H9 (cell line): Measurements from ENCODE around the gene KHSRP. TPM values are rescaled to one million over a fixed set of nuclear protein-coding genes. Genes with fewer than 3 reads are reported as not detected.

ENCODE experiments used
- DNase-seq: peaks from one replicate; pipeline ENCODE4 v3.0.0-alpha.2; 2017
- H2AFZ ChIP-seq: one replicate; pipeline ENCODE4 v1.6.1; 2013; ENCODE audit warnings: mild to moderate bottlenecking, low read length, control low read depth, moderate library complexity
- H2AK5ac ChIP-seq: 2 replicates; pipeline ENCODE4 v1.6.1; 2013; ENCODE audit warnings: low read length, control low read depth, mixed read lengths; ENCODE audit not compliant: insufficient read length
- H2BK120ac ChIP-seq: one replicate; pipeline ENCODE4 v1.6.1; 2013; ENCODE audit warnings: low read depth, mild to moderate bottlenecking, low read length, control low read depth, inconsistent platforms; ENCODE audit not compliant: poor library complexity, severe bottlenecking
- H2BK12ac ChIP-seq: 2 replicates; pipeline ENCODE4 v1.6.1; 2013; ENCODE audit warnings: low read length, control low read depth, mixed read lengths, low read depth; ENCODE audit not compliant: insufficient read length
- H2BK15ac ChIP-seq: 2 replicates; pipeline ENCODE4 v1.6.1; 2013; ENCODE audit warnings: low read depth, low read length, control low read depth
- H2BK20ac ChIP-seq: one replicate; pipeline ENCODE4 v1.6.1; 2013; ENCODE audit warnings: low read depth, mild to moderate bottlenecking, low read length, control low read depth, inconsistent platforms; ENCODE audit not compliant: poor library complexity, severe bottlenecking
- H2BK5ac ChIP-seq: 2 replicates; pipeline ENCODE4 v1.6.1; 2013; ENCODE audit warnings: low read length, control low read depth, mixed read lengths; ENCODE audit not compliant: insufficient read length
- H3K14ac ChIP-seq: 2 replicates; pipeline ENCODE4 v1.6.1; 2013; ENCODE audit warnings: low read length, control low read depth; ENCODE audit not compliant: insufficient read depth
- H3K18ac ChIP-seq: 2 replicates; pipeline ENCODE4 v1.6.1; 2013; ENCODE audit warnings: low read depth, mild to moderate bottlenecking, mixed read lengths, low read length, control low read depth; ENCODE audit not compliant: insufficient read length
- H3K23ac ChIP-seq: 2 replicates; pipeline ENCODE4 v1.6.1; 2013; ENCODE audit warnings: low read length, control low read depth, mixed read lengths, low read depth; ENCODE audit not compliant: insufficient read length
- H3K23me2 ChIP-seq: 2 replicates; pipeline ENCODE4 v1.6.1; 2013; ENCODE audit warnings: low read depth, mild to moderate bottlenecking, mixed read lengths, low read length, control low read depth; ENCODE audit not compliant: insufficient read length, poor library complexity, severe bottlenecking
- H3K27ac ChIP-seq: 2 replicates; pipeline ENCODE4 v1.5.1; 2013; ENCODE audit warnings: low read length, control low read depth, mixed read lengths, low read depth; ENCODE audit not compliant: insufficient read length
- H3K27me3 ChIP-seq: 2 replicates; pipeline ENCODE4 v1.6.1; 2013; ENCODE audit warnings: low read length, control low read depth, inconsistent platforms; ENCODE audit not compliant: insufficient read depth
- H3K4ac ChIP-seq: 2 replicates; pipeline ENCODE4 v1.6.1; 2013; ENCODE audit warnings: low read depth, mild to moderate bottlenecking, control low read depth, inconsistent platforms, low read length, moderate library complexity
- H3K4me1 ChIP-seq: 2 replicates; pipeline ENCODE4 v1.6.1; 2013; ENCODE audit warnings: low read length, control low read depth, inconsistent platforms; ENCODE audit not compliant: insufficient read depth
- H3K4me2 ChIP-seq: 2 replicates; pipeline ENCODE4 v1.6.1; 2013; ENCODE audit warnings: low read length, control low read depth, mixed read lengths; ENCODE audit not compliant: insufficient read length, insufficient read depth
- H3K56ac ChIP-seq: 2 replicates; pipeline ENCODE4 v1.6.1; 2013; ENCODE audit warnings: low read depth, mild to moderate bottlenecking, mixed read lengths, low read length, control low read depth; ENCODE audit not compliant: insufficient read length
- H3K79me1 ChIP-seq: 2 replicates; pipeline ENCODE4 v1.6.1; 2013; ENCODE audit warnings: low read depth, mild to moderate bottlenecking, moderate library complexity, low read length, control low read depth, inconsistent platforms; ENCODE audit not compliant: insufficient read depth, poor library complexity, severe bottlenecking
- H3K79me2 ChIP-seq: 2 replicates; pipeline ENCODE4 v1.6.1; 2013; ENCODE audit warnings: low read length, control low read depth, inconsistent platforms; ENCODE audit not compliant: insufficient read depth
- H3K9ac ChIP-seq: 2 replicates; pipeline ENCODE4 v1.6.1; 2013; ENCODE audit warnings: low read length, control low read depth, mixed read lengths; ENCODE audit not compliant: insufficient read length; ENCODE audit errors: extremely low read depth
- H3K9me3 ChIP-seq: one replicate; pipeline ENCODE4 v1.6.1; 2013; ENCODE audit warnings: low read depth, low read length, inconsistent platforms; ENCODE audit not compliant: control insufficient read depth
- H3T11ph ChIP-seq: one replicate; pipeline ENCODE4 v1.6.1; 2013; ENCODE audit warnings: mild to moderate bottlenecking, low read length, control low read depth, inconsistent platforms
- H4K20me1 ChIP-seq: one replicate; pipeline ENCODE4 v1.6.1; 2013; ENCODE audit not compliant: control insufficient read depth, insufficient read length, insufficient read depth
- H4K5ac ChIP-seq: 2 replicates; pipeline ENCODE4 v1.6.1; 2013; ENCODE audit warnings: low read depth, mild to moderate bottlenecking, mixed read lengths, low read length, control low read depth; ENCODE audit not compliant: insufficient read length
- H4K8ac ChIP-seq: replicated peaks from 2 replicates; pipeline ENCODE4 v1.6.1; 2013; ENCODE audit warnings: low read length, control low read depth, mixed read lengths, low read depth; ENCODE audit not compliant: insufficient read length
- H4K91ac ChIP-seq: 2 replicates; pipeline ENCODE4 v1.6.1; 2013; ENCODE audit warnings: low read depth, mild to moderate bottlenecking, moderate library complexity, mixed read lengths, low read length, control low read depth; ENCODE audit not compliant: insufficient read length
- H3K27ac Mint-ChIP-seq, 3 experiments: 2 replicates in 2 of 3; 3 replicates in 1 of 3; pipeline ENCODE4 v1.8.0; 2020 to 2021; ENCODE audit warnings: mixed read lengths in 3 of 3, mild to moderate bottlenecking in 1 of 3, moderate library complexity in 1 of 3
- H3K27me3 Mint-ChIP-seq: 2 replicates; pipeline ENCODE4 v1.8.0; 2021; ENCODE audit warnings: low read depth, mild to moderate bottlenecking, moderate library complexity, mixed read lengths
- H3K36me3 Mint-ChIP-seq, 3 experiments: 2 replicates in 2 of 3; 3 replicates in 1 of 3; pipeline ENCODE4 v1.8.0; 2020 to 2021; ENCODE audit warnings: low read depth in 3 of 3, mixed read lengths in 3 of 3; ENCODE audit not compliant: insufficient read depth in 1 of 3
- H3K4me1 Mint-ChIP-seq, 2 experiments: 2 replicates each; pipeline ENCODE4 v1.8.0; 2020; ENCODE audit warnings: mixed read lengths in 2 of 2
- H3K4me3 Mint-ChIP-seq, 2 experiments: 2 replicates in 1 of 2; 3 replicates in 1 of 2; pipeline ENCODE4 v1.8.0; 2020 to 2021; ENCODE audit warnings: mild to moderate bottlenecking in 2 of 2, mixed read lengths in 2 of 2, moderate library complexity in 1 of 2
- H3K9me3 Mint-ChIP-seq, 2 experiments: 2 replicates in 1 of 2; 3 replicates in 1 of 2; pipeline ENCODE4 v1.8.0; 2020; ENCODE audit warnings: mild to moderate bottlenecking in 2 of 2, mixed read lengths in 2 of 2, moderate library complexity in 1 of 2
- WGBS: extraction: QIAGEN DNeasy Blood & Tissue Kit; methylation state at CpG from one replicate; pipeline ENCODE4 v1.1.7; 2013; ENCODE audit warnings: missing lambda C conversion rate, low lambda C conversion rate, mixed read lengths; ENCODE audit not compliant: insufficient read length; ENCODE audit errors: extremely low coverage; 5-methylcytosine and 5-hydroxymethylcytosine counted together
- total RNA-seq: library from RNA; stranded (reverse); gene quantifications from 2 replicates; pipeline ENCODE4 v1.2.1, GENCODE V29; 2021
- TF ChIP-seq, protein P1 (sequence below): fragments of 200-600 bp; sonication (generic); conservative IDR thresholded peaks from 3 replicates; pipeline ENCODE4 v1.8.0; 2021; ENCODE audit warnings: antibody characterized with exemption, mild to moderate bottlenecking

The KHSRP gene
- total RNA-seq, 1 experiment from 2014 or later, result 602 TPM

DNA sequence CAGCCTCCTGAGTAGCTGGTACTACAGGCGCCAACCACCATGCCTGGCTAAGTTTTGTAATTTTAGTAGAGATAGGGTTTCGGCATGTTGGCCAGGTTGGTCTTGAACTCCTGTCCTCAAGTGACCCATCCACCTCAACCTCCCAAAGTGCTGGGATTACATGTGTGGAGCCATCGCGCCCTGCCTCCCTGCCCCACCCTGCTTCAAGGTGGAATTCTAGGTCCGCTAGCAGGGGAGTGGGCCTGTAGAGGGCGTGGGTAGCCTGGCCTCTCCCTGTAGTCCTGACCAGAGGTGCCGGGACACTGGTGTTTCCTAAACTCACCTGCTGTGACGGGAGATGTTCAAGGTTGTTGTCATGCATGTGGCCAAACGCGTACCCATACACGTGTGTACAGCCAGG is 8.6 kb upstream of the KHSRP start:
- WGBS, result no CpG with 5 or more reads among the region's 11 CpGs
- Histone ChIP-seq H2BK15ac (no peak overlapping the region), H3K18ac (no peak overlapping the region), H3T11ph (no peak overlapping the region), H3K9ac (no peak overlapping the region), H3K4ac (no peak overlapping the region), H3K14ac (no peak overlapping the region), H3K23ac (no peak overlapping the region), H3K27me3 (no peaks in the 10 kb centered on the region), H3K56ac (no peak overlapping the region), H4K20me1 (no peaks in the 10 kb centered on the region), H2BK5ac (no peak overlapping the region), H2AFZ (no peak overlapping the region), H2BK20ac (no peak overlapping the region), H3K79me1 (no peaks in the 10 kb centered on the region), H2BK12ac (no peak overlapping the region), H4K91ac (no peak overlapping the region), H4K8ac (no peak overlapping the region), H3K23me2 (no peaks in the 10 kb centered on the region), H2AK5ac (no peak overlapping the region), H4K5ac (no peak overlapping the region), H2BK120ac (no peak overlapping the region), H3K4me1 (no peaks in the 10 kb centered on the region), H3K27ac (no peak overlapping the region), H3K9me3 (no peaks in the 10 kb centered on the region), H3K79me2 (no peaks in the 10 kb centered on the region), H3K4me2 (no peak overlapping the region)
- no peak for DNase-seq
- Mint-ChIP-seq H3K9me3 (no peaks in the 10 kb centered on the region; a peak in 2 of 5 replicates), H3K4me1 (peaks cover 0 to 5% of the 10 kb centered on the region in 2 experiments; a peak in 1 of 4 replicates), H3K36me3 (no peaks in the 10 kb centered on the region), H3K4me3 (no peak overlapping the region), H3K27ac (no peak overlapping the region), H3K27me3 (peaks cover 26% of the 10 kb centered on the region)
- TF ChIP-seq, protein P1, sequence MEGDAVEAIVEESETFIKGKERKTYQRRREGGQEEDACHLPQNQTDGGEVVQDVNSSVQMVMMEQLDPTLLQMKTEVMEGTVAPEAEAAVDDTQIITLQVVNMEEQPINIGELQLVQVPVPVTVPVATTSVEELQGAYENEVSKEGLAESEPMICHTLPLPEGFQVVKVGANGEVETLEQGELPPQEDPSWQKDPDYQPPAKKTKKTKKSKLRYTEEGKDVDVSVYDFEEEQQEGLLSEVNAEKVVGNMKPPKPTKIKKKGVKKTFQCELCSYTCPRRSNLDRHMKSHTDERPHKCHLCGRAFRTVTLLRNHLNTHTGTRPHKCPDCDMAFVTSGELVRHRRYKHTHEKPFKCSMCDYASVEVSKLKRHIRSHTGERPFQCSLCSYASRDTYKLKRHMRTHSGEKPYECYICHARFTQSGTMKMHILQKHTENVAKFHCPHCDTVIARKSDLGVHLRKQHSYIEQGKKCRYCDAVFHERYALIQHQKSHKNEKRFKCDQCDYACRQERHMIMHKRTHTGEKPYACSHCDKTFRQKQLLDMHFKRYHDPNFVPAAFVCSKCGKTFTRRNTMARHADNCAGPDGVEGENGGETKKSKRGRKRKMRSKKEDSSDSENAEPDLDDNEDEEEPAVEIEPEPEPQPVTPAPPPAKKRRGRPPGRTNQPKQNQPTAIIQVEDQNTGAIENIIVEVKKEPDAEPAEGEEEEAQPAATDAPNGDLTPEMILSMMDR, result peak; percentile 19; the same call in 1 of the 3 replicates
